ENCODE measurements around the gene KCNMB4.

The KCNMB4 gene, protein sequence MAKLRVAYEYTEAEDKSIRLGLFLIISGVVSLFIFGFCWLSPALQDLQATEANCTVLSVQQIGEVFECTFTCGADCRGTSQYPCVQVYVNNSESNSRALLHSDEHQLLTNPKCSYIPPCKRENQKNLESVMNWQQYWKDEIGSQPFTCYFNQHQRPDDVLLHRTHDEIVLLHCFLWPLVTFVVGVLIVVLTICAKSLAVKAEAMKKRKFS

DNA sequence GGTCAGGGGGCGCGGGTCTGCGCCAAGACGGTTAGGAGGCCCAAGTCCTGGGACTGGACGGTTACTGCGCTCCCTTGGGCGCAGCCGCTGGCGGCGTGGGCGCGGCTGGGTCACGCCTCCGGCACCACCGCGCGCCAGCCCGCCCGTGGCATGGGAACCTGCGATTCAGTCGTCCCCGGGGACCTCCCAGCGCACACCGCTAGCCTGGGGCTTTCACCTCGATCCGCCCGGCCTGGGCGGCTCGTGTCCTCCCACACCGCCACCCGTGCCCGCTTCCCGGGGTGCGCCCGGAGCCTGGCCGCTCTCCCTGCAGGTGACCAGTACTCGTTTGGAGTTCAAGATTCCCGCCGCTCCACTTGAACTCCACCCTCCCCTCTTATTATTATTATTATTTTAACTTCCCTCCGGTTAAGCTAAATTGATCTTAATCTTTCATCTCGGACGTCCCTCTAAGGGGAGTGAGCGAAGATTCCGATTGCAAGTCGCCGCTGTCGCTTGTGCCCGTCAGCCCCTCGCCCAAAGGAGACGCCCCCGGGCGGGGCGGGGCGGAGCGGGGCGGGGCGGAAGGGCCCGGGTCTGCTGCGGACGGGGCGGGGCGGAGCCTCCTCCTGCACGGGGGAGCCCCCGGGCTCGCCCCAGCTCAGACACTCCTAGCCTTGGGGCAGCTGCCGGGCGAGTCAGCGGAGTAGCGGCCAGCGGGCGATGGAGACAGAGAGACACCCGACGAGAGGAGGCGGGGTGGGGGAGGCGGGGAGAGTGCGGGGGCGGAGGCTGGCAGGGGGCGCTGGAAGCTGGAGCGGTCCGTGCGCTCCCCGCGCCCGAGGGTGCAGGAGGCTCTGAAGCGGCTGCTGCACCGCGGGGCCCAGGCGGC is at the start of gene KCNMB4:
Gene KCNMB4, plus strand, starts transcription at position 643 of the 871 bp plus-strand sequence. CDS start 445 bp downstream, outside the sequence.
- DNase-seq (ENCODE audit: low read depth): peak; percentile 22

DNA sequence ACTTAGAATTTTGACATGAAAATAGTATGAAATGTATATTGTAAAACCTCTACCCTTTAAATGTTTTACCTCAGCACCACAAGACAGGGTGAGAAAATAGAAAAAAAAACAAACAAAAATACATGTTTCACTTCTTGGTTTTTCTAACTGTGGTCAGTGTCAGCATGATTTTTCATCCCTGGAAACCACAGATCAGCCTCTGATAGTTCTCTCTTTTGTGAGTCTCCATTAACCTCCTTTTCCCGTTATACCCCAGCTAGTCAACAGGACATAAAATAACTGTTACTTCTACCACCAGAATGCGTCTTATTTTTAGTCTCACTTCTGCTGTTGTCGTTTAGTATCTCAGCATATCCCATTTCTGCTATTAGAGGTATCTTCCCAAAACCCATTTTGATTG is 48.3 kb upstream of the KCNMB4 start:
- no peak for DNase-seq (ENCODE audit: low read depth)

DNA sequence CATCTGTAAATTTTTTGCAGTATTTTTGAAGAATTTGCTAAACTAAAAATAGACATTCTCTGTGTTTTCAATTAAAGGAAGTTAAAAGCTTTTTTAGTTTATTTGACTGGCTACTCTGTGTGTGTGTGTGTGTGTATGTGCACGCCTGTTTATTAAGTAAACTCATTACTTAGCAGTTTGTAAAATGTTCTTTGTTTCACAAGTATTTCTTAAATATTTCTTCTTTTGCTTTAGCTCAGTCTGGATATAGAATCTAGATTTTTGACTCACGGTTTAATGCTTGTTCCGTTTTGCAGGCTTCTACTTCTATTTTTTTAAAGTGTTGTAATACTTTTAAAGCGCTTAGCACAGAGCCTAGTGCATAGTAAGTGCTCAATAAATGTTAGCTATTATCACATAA is 46.5 kb upstream of the KCNMB4 start:
- DNase-seq (ENCODE audit: low read depth): no peak

DNA sequence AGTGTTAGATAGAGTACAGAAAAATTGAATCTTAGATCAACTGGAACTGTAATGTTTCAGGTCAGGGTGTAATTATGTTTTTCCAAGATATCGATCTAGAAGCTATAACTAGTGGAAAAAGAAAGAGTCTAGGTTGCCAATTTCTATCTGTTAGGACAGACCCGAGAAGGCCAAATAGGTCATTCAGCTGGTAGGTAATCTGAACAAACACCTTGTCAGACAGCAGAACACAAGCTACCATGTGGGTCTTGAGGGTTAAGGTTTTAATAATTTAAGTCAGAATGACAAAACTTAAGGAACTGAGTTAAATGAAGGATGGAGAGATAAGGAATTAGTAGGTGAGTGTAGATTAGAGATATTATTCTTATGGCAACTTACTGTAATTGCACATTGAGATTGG is 44.9 kb upstream of the KCNMB4 start:
- no peak for DNase-seq (ENCODE audit: low read depth)

DNA sequence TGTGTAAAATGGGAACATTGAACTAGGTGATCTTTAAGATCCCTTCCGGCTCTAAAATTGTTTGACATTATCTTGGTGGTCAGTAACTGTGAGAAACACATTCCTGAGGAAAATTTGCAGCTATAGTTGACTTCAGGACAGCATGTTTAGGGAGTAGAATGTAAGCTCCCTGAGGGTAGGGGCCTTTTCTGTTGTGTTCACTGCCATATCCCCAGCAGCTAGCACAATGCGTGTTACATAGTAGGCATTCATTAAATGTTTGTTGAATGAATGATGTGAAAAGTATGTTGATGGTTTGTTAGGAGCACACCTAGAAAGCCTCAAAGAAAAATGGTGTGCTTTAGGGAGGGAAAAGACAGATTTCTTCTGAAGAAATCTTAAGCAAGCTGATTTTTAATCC is 38.5 kb upstream of the KCNMB4 start:
- DNase-seq (ENCODE audit: low read depth): no peak

DNA sequence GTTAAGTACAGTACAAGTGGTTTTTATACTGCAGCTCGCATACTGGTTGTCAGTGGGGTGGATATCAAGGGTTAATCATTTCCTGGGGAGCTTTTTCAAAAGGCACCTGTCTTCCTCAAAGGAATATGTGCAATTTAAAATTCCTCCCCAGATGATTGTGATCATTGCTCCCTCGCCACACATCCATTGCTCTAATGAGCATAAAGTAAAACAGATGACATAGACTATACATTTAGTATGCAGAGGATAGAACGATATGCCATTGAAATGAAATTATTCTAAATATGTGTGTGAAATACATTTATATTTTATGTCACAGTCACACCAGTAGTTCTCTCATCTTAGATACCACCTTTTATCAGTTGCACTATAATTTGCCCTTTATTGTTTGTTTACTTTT is 36.4 kb upstream of the KCNMB4 start:
- DNase-seq (ENCODE audit: low read depth): no peak

DNA sequence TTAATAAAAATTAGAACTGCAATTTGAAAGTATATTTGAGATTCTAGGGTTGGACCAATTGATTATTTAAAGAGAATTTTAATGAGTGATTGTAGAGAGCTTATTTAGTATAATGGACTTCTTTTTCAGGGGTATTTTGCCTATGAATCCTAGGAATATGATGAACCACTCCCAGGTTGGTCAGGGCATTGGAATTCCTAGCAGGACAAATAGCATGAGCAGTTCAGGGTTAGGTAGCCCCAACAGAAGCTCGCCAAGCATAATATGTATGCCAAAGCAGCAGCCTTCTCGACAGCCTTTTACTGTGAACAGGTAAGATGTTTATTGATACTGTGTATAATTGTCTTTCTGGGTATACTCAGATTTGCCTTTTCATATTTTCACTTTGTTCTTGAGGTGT is 35.9 kb upstream of the KCNMB4 start:
- no peak for DNase-seq (ENCODE audit: low read depth)

DNA sequence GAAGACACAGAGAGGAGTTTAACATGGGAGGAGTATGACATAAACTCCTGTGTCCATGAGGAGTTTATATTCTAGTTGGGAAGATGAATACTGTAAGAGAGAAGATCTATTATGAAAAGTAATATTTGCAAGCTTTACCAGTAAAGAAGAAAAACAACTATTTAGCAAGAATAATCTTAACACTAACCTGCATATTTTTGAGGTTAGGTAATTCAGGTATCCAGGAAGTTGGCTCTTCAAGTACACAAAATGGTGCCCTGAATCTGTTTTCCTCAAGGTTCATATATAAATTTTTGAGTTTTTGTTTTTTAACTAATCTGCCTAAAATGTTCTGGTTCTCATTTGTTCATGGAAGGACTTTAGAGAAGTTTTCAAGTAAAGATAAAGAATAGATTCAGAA is 33.9 kb upstream of the KCNMB4 start:
- no peak for DNase-seq (ENCODE audit: low read depth)

DNA sequence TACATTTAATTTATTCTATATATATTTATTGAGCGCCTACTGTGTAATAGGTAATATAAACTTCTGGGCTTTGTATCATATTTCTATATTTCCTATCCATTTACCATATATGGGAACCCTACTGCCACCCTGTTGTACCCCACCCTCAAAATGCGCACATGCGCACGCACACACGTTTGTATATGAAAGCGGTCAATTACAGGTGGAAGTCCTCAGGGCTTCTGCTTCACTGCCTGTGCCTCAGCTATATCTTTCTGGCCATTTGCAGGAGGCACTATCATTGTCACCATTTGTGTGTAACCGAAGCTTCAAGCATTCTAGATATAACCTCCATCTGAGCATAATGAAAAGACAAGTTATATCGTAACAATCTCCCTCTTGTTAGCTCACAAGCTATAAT is 31.3 kb upstream of the KCNMB4 start:
- DNase-seq (ENCODE audit: low read depth): no peak

DNA sequence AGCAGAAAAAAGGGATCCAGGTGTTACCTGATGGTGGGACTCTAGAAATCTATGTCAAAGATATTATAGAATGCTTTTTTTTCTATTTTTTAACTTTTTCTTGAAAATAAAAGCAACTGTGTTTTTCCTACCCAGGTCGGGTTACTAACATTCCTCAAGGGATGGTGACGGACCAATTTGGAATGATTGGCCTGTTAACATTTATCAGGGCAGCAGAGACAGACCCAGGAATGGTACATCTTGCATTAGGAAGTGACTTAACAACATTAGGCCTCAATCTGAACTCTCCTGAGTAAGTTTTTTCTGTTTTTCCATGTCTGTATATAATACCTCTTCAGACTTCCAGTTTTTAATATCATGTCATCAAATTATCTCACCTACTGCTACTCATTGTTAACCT is 27.6 kb upstream of the KCNMB4 start:
- DNase-seq (ENCODE audit: low read depth): peak; percentile 53

DNA sequence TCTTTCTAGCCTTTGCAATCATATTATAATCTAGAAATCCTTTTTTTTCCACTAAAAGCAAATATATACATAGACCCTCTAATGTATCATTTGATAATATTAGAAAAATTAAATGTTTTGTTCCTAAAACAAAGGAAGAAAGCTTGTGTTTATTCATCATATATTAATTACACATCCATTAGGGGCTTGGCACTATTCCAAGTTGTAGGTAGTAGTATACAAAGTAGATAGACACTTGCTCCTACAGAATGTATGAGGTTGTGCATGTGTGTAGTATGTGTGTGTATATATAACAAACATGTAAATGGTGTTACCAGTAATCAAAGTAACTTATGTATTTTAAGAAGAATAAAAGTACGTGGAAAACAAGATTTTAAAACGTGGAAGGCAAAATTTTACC is 15.0 kb upstream of the KCNMB4 start:
- DNase-seq (ENCODE audit: low read depth): no peak

DNA sequence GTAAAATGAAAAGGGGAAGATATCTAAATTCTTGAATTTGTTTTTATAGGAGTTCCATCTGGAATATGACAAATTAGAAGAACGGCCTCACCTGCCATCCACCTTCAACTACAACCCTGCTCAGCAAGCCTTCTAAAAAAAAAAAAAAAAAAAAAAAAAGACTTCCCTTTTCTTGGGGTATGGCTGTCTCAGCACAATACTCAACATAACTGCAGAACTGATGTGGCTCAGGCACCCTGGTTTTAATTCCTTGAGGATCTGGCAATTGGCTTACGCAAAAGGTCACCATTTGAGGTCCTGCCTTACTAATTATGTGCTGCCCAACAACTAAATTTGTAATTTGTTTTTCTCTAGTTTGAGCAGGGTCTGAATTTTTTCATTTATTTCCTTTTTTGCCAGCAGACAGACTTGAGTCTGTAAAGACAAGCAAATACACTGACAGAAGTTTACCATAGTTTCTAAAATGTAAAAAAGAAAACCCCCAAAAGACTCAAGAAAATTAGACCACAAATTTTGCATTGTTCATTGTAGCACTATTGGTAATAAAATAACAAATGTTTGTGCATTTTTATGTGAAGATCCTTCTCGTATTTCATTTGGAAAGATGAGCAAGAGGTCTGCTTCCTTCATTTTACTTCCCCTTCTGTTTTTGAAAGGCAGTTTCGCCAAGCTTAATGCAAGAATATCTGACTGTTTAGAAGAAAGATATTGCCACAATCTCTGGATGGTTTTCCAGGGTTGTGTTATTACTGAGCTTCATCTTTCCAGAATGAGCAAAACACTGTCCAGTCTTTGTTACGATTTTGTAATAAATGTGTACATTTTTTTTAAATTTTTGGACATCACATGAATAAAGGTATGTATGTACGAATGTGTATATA is 12.1 kb upstream of the KCNMB4 start:
- no peak for DNase-seq (ENCODE audit: low read depth)

DNA sequence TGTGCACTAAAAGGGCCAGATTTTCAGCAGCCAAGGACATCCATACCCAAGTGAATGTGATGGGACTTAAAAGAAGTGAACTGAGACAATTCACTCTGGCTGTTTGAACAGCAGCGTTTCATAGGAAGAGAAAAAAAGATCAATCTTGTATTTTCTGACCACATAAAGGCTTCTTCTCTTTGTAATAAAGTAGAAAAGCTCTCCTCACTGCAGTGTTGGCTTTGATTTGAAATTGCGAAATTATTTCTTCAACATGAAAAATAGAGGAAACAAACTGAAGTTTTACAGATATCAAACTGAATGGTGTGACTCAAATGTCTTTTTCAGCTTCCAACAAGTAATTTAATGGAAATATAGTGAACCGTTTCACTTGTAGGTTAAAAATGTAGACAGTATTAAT is 11.3 kb upstream of the KCNMB4 start:
- DNase-seq (ENCODE audit: low read depth): no peak

DNA sequence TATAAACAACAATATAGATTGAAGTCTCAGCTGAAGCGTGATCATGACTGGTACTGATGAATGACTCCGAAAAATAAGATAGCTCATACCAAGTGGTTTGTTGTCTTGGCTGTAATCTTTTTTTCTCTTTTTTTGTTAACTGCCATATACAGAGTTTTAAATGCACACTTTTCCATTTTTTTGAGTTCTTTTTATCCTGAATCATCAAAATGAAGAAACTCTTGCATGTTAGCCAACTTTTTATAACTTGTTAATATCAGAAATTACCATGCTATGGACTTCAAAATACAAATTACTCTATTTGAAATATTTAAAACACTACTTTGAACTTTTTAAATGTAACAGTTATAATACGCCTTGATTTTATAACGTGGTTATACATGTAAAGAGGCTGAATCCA is 10.1 kb upstream of the KCNMB4 start:
- DNase-seq (ENCODE audit: low read depth): no peak

DNA sequence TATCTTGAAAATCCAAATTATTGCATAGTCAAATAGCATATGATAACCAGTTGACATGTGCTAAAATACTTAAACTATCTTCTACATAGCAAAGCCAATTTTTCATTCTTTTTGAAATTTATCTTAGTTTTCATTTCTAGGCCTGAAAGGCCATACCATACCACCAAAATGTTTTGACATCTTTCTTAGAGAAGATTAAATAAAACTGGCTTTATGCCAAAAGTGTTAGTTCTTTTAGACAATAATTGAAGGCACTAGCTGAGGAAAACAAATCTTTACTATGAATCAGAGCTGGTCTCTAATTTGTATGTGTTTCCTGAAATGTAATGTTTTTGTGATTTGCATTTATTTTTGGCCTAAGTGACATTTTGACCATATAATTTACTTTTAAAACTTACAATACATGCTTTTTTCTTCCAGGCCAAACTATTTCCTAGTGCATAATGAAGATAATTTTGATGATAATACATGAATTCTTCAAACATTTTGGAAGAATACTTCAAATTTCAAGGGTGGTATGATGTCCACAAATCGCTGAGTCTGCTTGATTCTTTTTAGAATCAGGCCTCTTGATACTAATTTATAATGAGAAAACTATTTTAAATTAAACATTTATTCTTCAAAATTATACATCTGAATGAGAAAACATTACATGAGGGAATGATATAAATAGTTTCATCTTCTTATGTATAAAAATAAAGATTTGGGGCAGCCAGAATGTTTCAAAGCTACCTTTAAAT is 6.5 kb upstream of the KCNMB4 start:
- no peak for DNase-seq (ENCODE audit: low read depth)

DNA sequence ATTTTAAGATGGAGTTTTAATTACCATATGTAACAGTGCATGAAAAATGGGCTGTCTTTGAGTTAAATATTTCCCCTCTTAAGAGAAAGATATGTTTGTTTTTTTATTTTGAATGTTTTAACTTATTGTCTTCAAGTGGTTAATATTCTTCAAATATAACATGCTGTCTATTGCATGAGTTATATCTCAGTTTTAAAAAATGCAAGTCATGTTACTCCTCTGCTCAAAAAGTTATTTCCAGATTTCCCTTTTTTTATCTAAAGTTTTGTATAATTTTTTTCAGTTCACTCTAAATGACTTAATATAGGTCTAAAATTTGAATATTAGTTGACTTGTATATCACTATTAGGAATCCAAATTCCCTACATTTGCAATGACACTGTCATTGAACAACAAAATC is 5.9 kb upstream of the KCNMB4 start:
- no peak for DNase-seq (ENCODE audit: low read depth)

DNA sequence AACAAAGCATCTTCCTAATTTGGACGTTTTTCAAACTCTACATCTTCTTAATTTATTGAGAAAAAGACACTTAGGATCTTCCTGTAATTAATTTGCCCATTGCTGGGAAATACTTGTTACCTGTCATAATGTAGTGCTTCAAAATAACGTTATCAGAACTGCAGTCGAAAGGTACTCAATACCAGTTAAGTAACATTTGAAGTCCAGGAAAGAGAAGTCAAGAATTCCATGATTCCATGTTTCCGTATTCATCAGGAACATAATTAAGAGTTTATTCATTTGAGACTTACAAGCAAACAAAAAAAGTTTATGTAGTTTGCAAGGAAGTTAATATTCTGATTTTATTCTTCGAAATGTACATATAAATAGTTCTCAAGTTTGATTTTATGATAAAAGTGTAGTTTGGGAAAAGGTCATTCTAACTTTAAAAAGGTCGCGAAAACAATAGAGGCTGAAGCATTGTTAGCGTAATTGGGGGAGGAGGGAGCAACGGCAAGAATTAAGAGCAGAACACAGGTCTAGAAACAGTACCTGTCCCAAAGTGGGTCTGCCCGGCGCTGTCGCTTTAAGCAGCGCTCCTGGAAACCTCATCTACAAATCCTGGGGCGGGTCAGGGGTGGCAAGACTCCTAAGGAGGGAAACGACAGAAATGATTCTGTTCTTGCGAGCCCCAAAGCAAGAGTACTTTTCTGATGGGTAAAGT is 1.2 kb upstream of the KCNMB4 start:
- no peak for DNase-seq (ENCODE audit: low read depth)

DNA sequence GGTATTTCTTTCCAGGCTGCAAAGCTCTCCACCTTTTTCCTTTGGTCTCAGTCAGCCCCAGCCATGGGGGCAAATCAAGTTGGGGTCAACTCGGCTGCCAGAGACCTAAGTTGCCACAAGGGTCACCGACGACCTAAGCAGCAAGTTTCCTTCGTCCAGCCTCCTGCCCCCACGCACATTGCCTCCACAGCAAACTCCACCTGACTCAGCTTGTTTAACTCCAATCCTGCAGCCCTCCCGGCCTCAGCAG is 767 bp upstream of the KCNMB4 start:
- no peak for DNase-seq (ENCODE audit: low read depth)

DNA sequence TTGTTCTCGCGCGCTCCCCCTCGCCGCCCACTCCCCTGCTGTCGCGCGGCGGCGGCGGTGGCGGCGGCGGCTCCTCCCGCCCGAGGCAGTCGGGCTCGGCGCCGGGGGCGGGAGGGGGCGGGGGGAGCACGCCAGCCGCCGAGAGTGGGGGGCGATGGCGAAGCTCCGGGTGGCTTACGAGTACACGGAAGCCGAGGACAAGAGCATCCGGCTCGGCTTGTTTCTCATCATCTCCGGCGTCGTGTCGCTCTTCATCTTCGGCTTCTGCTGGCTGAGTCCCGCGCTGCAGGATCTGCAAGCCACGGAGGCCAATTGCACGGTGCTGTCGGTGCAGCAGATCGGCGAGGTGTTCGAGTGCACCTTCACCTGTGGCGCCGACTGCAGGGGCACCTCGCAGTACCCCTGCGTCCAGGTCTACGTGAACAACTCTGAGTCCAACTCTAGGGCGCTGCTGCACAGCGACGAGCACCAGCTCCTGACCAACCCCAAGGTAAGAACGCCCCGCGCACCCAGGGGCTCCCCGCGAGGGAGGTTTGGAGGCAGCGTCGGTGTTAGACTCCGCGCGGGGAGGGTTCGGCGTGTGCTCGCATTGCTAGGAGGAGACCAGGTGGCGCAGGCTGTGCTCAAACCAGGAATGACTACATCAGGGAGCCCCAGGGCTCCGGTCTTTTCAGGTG is 629 bp downstream of the KCNMB4 start:
- peak; percentile 34 for DNase-seq (ENCODE audit: low read depth)

DNA sequence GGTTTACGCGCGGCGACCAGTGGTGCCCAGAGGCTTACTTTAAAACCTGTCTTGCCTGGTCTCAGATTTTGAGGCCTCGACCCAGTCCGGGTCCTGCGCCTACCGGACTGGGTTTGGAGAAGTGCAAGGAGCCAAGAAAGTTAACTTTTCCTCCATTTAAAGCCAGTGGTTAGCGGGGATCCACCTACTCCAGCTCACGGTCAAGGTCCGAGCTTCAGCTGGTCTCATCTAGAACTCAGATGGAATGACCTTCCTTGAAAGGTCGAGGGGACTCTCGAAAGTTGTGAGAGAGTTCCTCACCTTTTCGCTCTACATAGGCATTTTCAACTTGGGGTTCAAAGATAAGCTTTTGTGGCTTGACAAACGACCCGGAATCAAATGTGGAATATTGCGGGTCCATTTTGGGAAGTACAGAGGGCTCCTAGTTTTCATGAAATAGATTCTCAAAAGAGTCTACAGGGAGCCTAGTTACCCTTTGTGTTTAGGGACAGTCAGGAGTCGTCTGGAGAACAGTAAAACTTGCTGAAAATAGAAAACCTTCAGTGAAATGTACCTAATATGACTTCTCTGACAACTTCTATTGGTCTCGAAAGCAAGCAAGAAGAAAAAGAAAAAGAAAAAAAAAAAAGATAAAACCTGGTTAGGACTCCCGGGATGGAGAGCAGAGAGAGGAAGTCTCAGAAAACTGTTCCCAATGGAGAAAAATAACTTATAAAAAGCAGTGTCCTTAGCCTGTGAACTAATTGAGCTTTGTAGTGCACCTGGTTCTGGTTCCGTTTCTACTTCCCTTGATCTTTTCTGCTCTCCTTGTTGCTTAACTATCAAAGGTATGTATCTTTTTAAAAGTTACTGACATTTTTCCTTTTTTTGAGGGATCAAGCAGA is 1.4 kb downstream of the KCNMB4 start:
- peak; percentile 8 for DNase-seq (ENCODE audit: low read depth)
